Ovary (tissue), 3 donors: ENCODE measurements around the gene GALNT5.

Experiments used
- CTCF ChIP-seq, 3 donors: fragments of 450-650 bp in 2 of 3; fragments of 200-600 bp in 1 of 3; IDR thresholded peaks; one replicate each; pipeline versions ENCODE4 v1.5.1 to v1.8.0; 2016 to 2022; ENCODE audit warnings: antibody characterized with exemption in 3 of 3, mild to moderate bottlenecking in 1 of 3
- EP300 ChIP-seq: sonication (generic); formaldehyde crosslinking; IDR thresholded peaks from one replicate; pipeline ENCODE4 v1.6.1; 2017; ENCODE audit warnings: antibody characterized with exemption
- POLR2A ChIP-seq: fragments of 450-650 bp; IDR thresholded peaks from one replicate; pipeline ENCODE4 v1.6.1; 2017; ENCODE audit warnings: antibody characterized with exemption, mild to moderate bottlenecking, moderate library complexity
- donor health status: DM: no; HTN: no; CAD: no.

DNA sequence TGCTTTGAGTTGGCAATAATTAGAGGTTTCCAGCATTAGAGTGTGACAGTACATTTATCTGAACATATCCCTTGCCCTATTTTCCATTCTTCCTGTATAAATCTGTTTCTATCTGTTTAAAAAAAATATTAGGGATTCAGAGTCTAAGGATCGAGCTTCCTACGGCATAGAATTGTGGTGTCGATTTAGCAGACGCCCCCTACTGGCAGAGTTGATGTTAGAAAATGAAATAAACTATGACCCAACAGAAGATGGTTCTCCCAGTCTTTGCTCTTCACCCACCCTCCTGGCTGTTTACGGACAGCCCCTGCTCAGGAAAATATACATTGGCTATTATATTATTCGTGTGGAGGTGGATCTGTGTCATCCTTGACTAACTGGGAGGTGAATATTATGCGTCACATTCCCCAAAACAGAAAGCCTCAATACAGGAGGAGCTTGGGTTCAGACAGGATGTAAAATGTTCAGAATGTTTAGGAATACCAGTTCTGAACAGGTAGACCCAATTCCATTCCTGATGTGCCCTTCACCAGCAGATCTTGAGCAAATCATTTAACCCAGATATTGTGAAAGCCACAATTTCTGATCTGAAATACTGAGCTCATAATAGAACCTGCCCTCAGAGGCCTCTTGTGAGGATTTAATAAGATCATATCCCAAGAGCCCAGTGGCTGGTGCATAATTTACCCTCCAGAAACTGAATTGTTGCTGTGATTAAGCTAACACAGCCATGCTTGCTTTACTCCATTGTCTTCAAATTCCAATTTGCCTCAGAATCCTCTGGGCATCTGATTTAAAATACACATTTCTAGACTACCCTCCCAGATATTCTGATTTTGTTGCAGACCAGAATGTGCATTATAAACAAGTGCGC lies 78.9 kb downstream of the GALNT5 start:
- TF ChIP-seq POLR2A: no peak
- TF ChIP-seq CTCF (IDR thresholded peaks at IDR 0.05): no peak
- no peak for TF ChIP-seq EP300
